ENCODE measurements around the gene GBP2.

- TF ChIP-seq POLR2A (IDR thresholded peaks at IDR 0.05), result no peak
- TF ChIP-seq, protein P1, sequence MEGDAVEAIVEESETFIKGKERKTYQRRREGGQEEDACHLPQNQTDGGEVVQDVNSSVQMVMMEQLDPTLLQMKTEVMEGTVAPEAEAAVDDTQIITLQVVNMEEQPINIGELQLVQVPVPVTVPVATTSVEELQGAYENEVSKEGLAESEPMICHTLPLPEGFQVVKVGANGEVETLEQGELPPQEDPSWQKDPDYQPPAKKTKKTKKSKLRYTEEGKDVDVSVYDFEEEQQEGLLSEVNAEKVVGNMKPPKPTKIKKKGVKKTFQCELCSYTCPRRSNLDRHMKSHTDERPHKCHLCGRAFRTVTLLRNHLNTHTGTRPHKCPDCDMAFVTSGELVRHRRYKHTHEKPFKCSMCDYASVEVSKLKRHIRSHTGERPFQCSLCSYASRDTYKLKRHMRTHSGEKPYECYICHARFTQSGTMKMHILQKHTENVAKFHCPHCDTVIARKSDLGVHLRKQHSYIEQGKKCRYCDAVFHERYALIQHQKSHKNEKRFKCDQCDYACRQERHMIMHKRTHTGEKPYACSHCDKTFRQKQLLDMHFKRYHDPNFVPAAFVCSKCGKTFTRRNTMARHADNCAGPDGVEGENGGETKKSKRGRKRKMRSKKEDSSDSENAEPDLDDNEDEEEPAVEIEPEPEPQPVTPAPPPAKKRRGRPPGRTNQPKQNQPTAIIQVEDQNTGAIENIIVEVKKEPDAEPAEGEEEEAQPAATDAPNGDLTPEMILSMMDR (IDR thresholded peaks at IDR 0.05), result no peak
Observed at GRCh38 chr1:89167590-89168230, 41.8 kb upstream of the GBP2 start.
